Neural cell (in vitro differentiated cells): ENCODE measurements around the gene ACSM3. TPM values are rescaled to one million over a fixed set of nuclear protein-coding genes. Genes with fewer than 3 reads are reported as not detected.

Source experiments
- H2AFZ ChIP-seq: fragments of 200-600, 300-800 bp; sonication (generic), shearing (Covaris generic); 2 replicates; pipeline ENCODE4 v1.6.0; 2014; ENCODE audit warnings: low read depth, mild to moderate bottlenecking, antibody characterized with exemption, low read length, moderate library complexity
- H3F3A ChIP-seq: fragments of 200-600 bp; shearing (Covaris generic); 2 replicates; pipeline ENCODE4 v1.6.1; 2016; ENCODE audit warnings: mild to moderate bottlenecking, moderate library complexity, mixed read lengths, antibody characterized with exemption, low read length; ENCODE audit not compliant: insufficient read depth, poor library complexity, severe bottlenecking
- H3K27ac ChIP-seq: fragments of 200-600, 300-800 bp; sonication (generic), shearing (Covaris generic); 2 replicates; pipeline ENCODE4 v1.5.1; 2014; ENCODE audit warnings: mild to moderate bottlenecking, low read length, moderate library complexity
- H3K27me3 ChIP-seq: fragments of 300-800, 200-600 bp; sonication (generic), shearing (Covaris generic); 2 replicates; pipeline ENCODE4 v1.6.0; 2014; ENCODE audit warnings: mild to moderate bottlenecking, low read depth, low read length, moderate library complexity; ENCODE audit not compliant: insufficient read depth
- H3K36me3 ChIP-seq: fragments of 300-800, 200-600 bp; sonication (generic), shearing (Covaris generic); 2 replicates; pipeline ENCODE4 v1.5.1; 2014; ENCODE audit warnings: mild to moderate bottlenecking, antibody characterized with exemption, low read length, moderate library complexity; ENCODE audit not compliant: insufficient read depth
- H3K4me2 ChIP-seq: fragments of 300-800, 200-600 bp; sonication (generic), shearing (Covaris generic); 2 replicates; pipeline ENCODE4 v1.6.0; 2014; ENCODE audit warnings: mild to moderate bottlenecking, low read length
- H3K4me3 ChIP-seq: fragments of 300-800, 200-600 bp; sonication (generic), shearing (Covaris generic); 2 replicates; pipeline ENCODE4 v1.5.1; 2014; ENCODE audit warnings: mild to moderate bottlenecking, low read length, moderate library complexity
- H3K79me2 ChIP-seq: fragments of 200-600 bp; shearing (Covaris generic); replicated peaks from 2 replicates; pipeline ENCODE4 v1.6.0; 2014; ENCODE audit warnings: mild to moderate bottlenecking, low read length, moderate library complexity; ENCODE audit not compliant: insufficient read depth
- H3K9ac ChIP-seq: fragments of 300-800, 200-600 bp; sonication (generic), shearing (Covaris generic); 2 replicates; pipeline ENCODE4 v1.6.1; 2016; ENCODE audit warnings: mild to moderate bottlenecking, low read length, mixed read lengths
- H3K9me2 ChIP-seq: fragments of 200-600 bp; shearing (Covaris generic); 2 replicates; pipeline ENCODE4 v1.6.1; 2016; ENCODE audit warnings: mild to moderate bottlenecking, low read length, mixed read lengths; ENCODE audit not compliant: insufficient read depth
- H3K9me3 ChIP-seq: fragments of 200-600, 300-800 bp; sonication (generic), shearing (Covaris generic); 2 replicates; pipeline ENCODE4 v1.6.1; 2016; ENCODE audit warnings: mild to moderate bottlenecking, mixed run types, low read length, moderate library complexity, mixed read lengths
- H4K20me1 ChIP-seq: fragments of 200-600 bp; shearing (Covaris generic); 2 replicates; pipeline ENCODE4 v1.6.1; 2016; ENCODE audit warnings: mild to moderate bottlenecking, mixed run types; ENCODE audit not compliant: insufficient read depth
- CTCF ChIP-seq: fragments of 450-650 bp; IDR thresholded peaks from 2 replicates; pipeline ENCODE4 v1.5.1; 2014; ENCODE audit warnings: antibody characterized with exemption, mild to moderate bottlenecking, moderate library complexity; ENCODE audit not compliant: poor library complexity, severe bottlenecking
- EP300 ChIP-seq: fragments of 450-650 bp; conservative IDR thresholded peaks from 2 replicates; pipeline ENCODE4 v1.6.1; 2014; ENCODE audit warnings: antibody characterized with exemption, mild to moderate bottlenecking, moderate library complexity; ENCODE audit not compliant: poor library complexity, severe bottlenecking
- EZH2 ChIP-seq: fragments of 200-600, 300-800 bp; shearing (Covaris generic), sonication (generic); IDR thresholded peaks from 2 replicates; pipeline ENCODE4 v1.6.1; 2014; ENCODE audit warnings: antibody characterized with exemption, low read length, borderline replicate concordance, mild to moderate bottlenecking; ENCODE audit not compliant: insufficient read depth, poor library complexity, severe bottlenecking
- MXI1 ChIP-seq: fragments of 450-650 bp; conservative IDR thresholded peaks from 2 replicates; pipeline ENCODE4 v1.6.1; 2014; ENCODE audit warnings: antibody characterized with exemption, mild to moderate bottlenecking; ENCODE audit not compliant: poor library complexity, severe bottlenecking
- POLR2AphosphoS5 ChIP-seq: IDR thresholded peaks from 2 replicates; pipeline ENCODE4 v1.6.1; 2012
- RAD21 ChIP-seq: fragments of 450-650 bp; conservative IDR thresholded peaks from 2 replicates; pipeline ENCODE4 v1.6.1; 2014; ENCODE audit warnings: antibody characterized with exemption, mild to moderate bottlenecking, moderate library complexity
- REST ChIP-seq: IDR thresholded peaks from 2 replicates; pipeline ENCODE4 v1.6.1; 2012; ENCODE audit warnings: borderline replicate concordance
- SMC3 ChIP-seq: fragments of 450-650 bp; conservative IDR thresholded peaks from 2 replicates; pipeline ENCODE4 v1.6.1; 2014; ENCODE audit warnings: antibody characterized with exemption, mild to moderate bottlenecking, moderate library complexity; ENCODE audit not compliant: poor library complexity
- TAF1 ChIP-seq: IDR thresholded peaks from 2 replicates; pipeline ENCODE4 v1.6.1; 2012; ENCODE audit warnings: low read depth
- polyA plus RNA-seq: library from polyadenylated mRNA; depleted of rRNA; stranded (reverse); fragments of >200 nt; gene quantifications from 2 replicates; pipeline ENCODE4 v1.2.3, GENCODE V29; 2014

The ACSM3 gene
- polyA plus RNA-seq, 1 donor from 2014 or later = 0.57 TPM

- Histone ChIP-seq H4K20me1 (no peaks in the 10 kb centered on the region), H3K27ac (no peak overlapping the region), H3K79me2 (no peaks in the 10 kb centered on the region), H3K27me3 (no peaks in the 10 kb centered on the region), H3F3A (no peaks in the 10 kb centered on the region), H3K36me3 (no peaks in the 10 kb centered on the region), H3K4me3 (no peak overlapping the region), H3K9me2 (no peaks in the 10 kb centered on the region), H2AFZ (no peak overlapping the region), H3K9me3 (no peaks in the 10 kb centered on the region), H3K4me2 (no peak overlapping the region), H3K9ac (no peak overlapping the region)
- no peak for TF ChIP-seq MXI1
- TF ChIP-seq EZH2 = no peak
These were observed 16.6 kb upstream of the ACSM3 start for GRCh38 chr16:20747030-20747816.

GRCh38 chr16:20749474-20749873, 14.3 kb upstream of the ACSM3 start:
- Histone ChIP-seq H3K79me2 (no peaks in the 10 kb centered on the region), H4K20me1 (no peaks in the 10 kb centered on the region), H2AFZ (no peak overlapping the region), H3K9me2 (no peaks in the 10 kb centered on the region), H3K4me3 (no peak overlapping the region), H3K9ac (no peak overlapping the region), H3K27ac (no peak overlapping the region), H3K36me3 (no peaks in the 10 kb centered on the region), H3F3A (no peaks in the 10 kb centered on the region), H3K27me3 (no peaks in the 10 kb centered on the region), H3K4me2 (no peak overlapping the region), H3K9me3 (no peaks in the 10 kb centered on the region)
- TF ChIP-seq TAF1 = no peak
- no peak for TF ChIP-seq EZH2
- no peak for TF ChIP-seq CTCF
- no peak for TF ChIP-seq REST
- no peak for TF ChIP-seq POLR2AphosphoS5
- TF ChIP-seq RAD21 = no peak
- no peak for TF ChIP-seq EP300
- no peak for TF ChIP-seq MXI1
- TF ChIP-seq SMC3 = no peak
